Trophoblast cell (in vitro differentiated cells and primary cell): ENCODE results near the gene CHRM1.
A peak's percentile ranks its signal among the peaks of the same experiment; 100 is the strongest.

Experiments
- DNase-seq, 2 donors: peaks; one replicate each; pipeline ENCODE4 v3.0.0-alpha.2; 2016
- H2AFZ ChIP-seq: 2 replicates; pipeline ENCODE4 v1.6.1; 2013; ENCODE audit warnings: low read length, moderate library complexity, mild to moderate bottlenecking; ENCODE audit not compliant: insufficient read depth, poor library complexity
- H2AK5ac ChIP-seq: 2 replicates; pipeline ENCODE4 v1.6.1; 2013; ENCODE audit warnings: mild to moderate bottlenecking, low read length
- H2BK120ac ChIP-seq: 2 replicates; pipeline ENCODE4 v1.6.1; 2013; ENCODE audit warnings: low read length, mild to moderate bottlenecking, moderate library complexity; ENCODE audit not compliant: insufficient read depth, poor library complexity
- H2BK12ac ChIP-seq: 2 replicates; pipeline ENCODE4 v1.6.1; 2013; ENCODE audit warnings: mild to moderate bottlenecking, low read length, moderate library complexity
- H2BK5ac ChIP-seq: 2 replicates; pipeline ENCODE4 v1.6.1; 2013; ENCODE audit warnings: low read length, low read depth, moderate library complexity, mild to moderate bottlenecking; ENCODE audit not compliant: poor library complexity
- H3K14ac ChIP-seq: 2 replicates; pipeline ENCODE4 v1.6.1; 2013; ENCODE audit warnings: mild to moderate bottlenecking, low read length
- H3K18ac ChIP-seq: 2 replicates; pipeline ENCODE4 v1.6.1; 2013; ENCODE audit warnings: mild to moderate bottlenecking, low read length
- H3K23ac ChIP-seq: 2 replicates; pipeline ENCODE4 v1.6.1; 2013; ENCODE audit warnings: low read length
- H3K27ac ChIP-seq: 2 replicates; pipeline ENCODE4 v1.5.1; 2013; ENCODE audit warnings: low read depth, mild to moderate bottlenecking, inconsistent platforms, low read length, moderate library complexity
- H3K27me3 ChIP-seq: 2 replicates; pipeline ENCODE4 v1.6.1; 2013; ENCODE audit warnings: inconsistent platforms, mild to moderate bottlenecking, low read length, moderate library complexity; ENCODE audit not compliant: insufficient read depth
- H3K36me3 ChIP-seq, 2 experiments: 1 replicate in 1 of 2; 2 replicates in 1 of 2; pipeline ENCODE4 v1.6.1; 2013; ENCODE audit warnings: low read length in 2 of 2, mild to moderate bottlenecking in 2 of 2, moderate library complexity in 1 of 2; ENCODE audit not compliant: insufficient read depth in 2 of 2, control insufficient read depth in 1 of 2
- H3K4ac ChIP-seq: 2 replicates; pipeline ENCODE4 v1.6.1; 2013; ENCODE audit warnings: low read depth, mild to moderate bottlenecking, low read length, moderate library complexity
- H3K4me1 ChIP-seq, 2 experiments: 1 replicate in 1 of 2; 2 replicates in 1 of 2; pipeline ENCODE4 v1.6.1; 2013; ENCODE audit warnings: low read length in 2 of 2, mild to moderate bottlenecking in 2 of 2, moderate library complexity in 1 of 2; ENCODE audit not compliant: insufficient read depth in 2 of 2, control insufficient read depth in 1 of 2
- H3K4me2 ChIP-seq: 2 replicates; pipeline ENCODE4 v1.6.1; 2013; ENCODE audit warnings: inconsistent platforms, mild to moderate bottlenecking, low read length, moderate library complexity
- H3K4me3 ChIP-seq: 2 replicates; pipeline ENCODE4 v1.5.1; 2013; ENCODE audit warnings: mild to moderate bottlenecking, low read depth, low read length, inconsistent platforms
- H3K79me1 ChIP-seq: one replicate; pipeline ENCODE4 v1.6.1; 2013; ENCODE audit warnings: low read length
- H3K79me2 ChIP-seq: 2 replicates; pipeline ENCODE4 v1.6.1; 2013; ENCODE audit warnings: low read length, mild to moderate bottlenecking; ENCODE audit not compliant: control insufficient read depth, insufficient read depth, poor library complexity
- H3K9ac ChIP-seq: 2 replicates; pipeline ENCODE4 v1.6.1; 2013; ENCODE audit warnings: mild to moderate bottlenecking, low read length
- H3K9me3 ChIP-seq: 2 replicates; pipeline ENCODE4 v1.6.1; 2013; ENCODE audit warnings: low read depth, mild to moderate bottlenecking, control low read depth, inconsistent platforms, low read length; ENCODE audit not compliant: insufficient read depth
- H4K12ac ChIP-seq: 2 replicates; pipeline ENCODE4 v1.6.1; 2013; ENCODE audit warnings: low read depth, mild to moderate bottlenecking, low read length, moderate library complexity
- H4K8ac ChIP-seq: 2 replicates; pipeline ENCODE4 v1.6.1; 2013; ENCODE audit warnings: low read depth, mild to moderate bottlenecking, low read length, moderate library complexity
- H4K91ac ChIP-seq: one replicate; pipeline ENCODE4 v1.6.1; 2013; ENCODE audit warnings: low read depth, mild to moderate bottlenecking, low read length, moderate library complexity
- WGBS: extraction: QIAGEN DNeasy Blood & Tissue Kit; methylation state at CpG from one replicate; pipeline ENCODE4 v1.1.7; 2013; ENCODE audit warnings: missing lambda C conversion rate; ENCODE audit not compliant: insufficient read length, insufficient coverage; ENCODE audit errors: extremely low coverage; 5-methylcytosine and 5-hydroxymethylcytosine counted together

CHRM1 gene

DNA sequence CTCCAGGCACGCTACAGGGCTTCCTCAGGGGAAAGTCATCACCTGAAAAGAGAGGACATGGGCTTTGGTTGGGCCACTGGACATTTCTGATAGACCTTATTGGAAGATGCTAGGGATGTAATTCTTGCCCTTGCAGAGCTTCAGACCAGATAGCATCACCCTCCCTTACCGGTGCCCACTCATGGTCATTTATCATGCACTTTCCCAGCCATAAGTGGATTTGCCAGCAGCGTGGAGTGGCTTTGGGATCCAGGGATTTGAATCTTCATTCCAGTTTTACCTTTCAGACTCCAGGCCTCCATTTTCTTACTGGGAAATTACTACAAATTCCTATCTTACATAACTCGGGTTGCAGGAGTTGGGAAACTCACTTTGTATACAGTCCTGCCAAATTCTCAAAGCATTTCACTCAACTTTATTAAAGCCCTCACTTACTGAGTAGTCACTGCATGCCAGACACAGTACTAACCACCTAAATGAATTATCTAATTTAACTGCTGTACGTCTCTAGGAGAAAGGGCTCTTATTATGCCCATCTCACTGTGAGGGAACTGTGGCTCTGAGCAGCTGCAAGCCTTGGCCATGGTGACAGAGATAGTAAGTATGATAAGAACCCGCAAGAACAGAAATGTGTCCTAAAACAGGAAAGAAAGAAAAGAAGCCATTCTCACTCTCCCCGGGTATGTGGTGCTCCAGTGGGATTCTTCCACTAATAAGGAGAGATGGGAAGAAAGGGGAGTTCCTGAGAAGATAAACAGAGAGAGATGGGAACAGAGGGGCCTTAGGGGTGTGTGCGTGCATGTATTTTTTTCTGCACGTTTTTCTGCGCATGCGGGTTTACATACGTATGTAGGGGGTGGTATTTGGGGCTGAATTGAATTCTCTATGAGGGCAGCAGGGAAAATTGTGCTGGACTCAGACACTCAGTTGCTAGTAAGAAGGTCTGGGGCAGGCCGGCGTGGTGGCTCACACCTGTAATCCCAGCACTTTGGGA lies 9.7 kb downstream of the CHRM1 start:
- peak in 1 of 2 donors; percentile 69 for DNase-seq
- Histone ChIP-seq H3K27ac (no peak overlapping the region), H4K12ac (no peak overlapping the region), H3K4me3 (no peak overlapping the region), H2BK12ac (no peak overlapping the region), H2AK5ac (no peak overlapping the region), H4K91ac (no peak overlapping the region), H4K8ac (no peak overlapping the region), H3K9ac (no peak overlapping the region), H3K23ac (no peak overlapping the region), H3K36me3 (no peaks in the 10 kb centered on the region), H2AFZ (no peak overlapping the region), H3K18ac (no peak overlapping the region), H3K79me1 (peaks cover 11% of the 10 kb centered on the region), H3K9me3 (peaks cover 4% of the 10 kb centered on the region), H3K4ac (no peak overlapping the region), H3K4me2 (no peak overlapping the region), H2BK5ac (no peak overlapping the region), H3K14ac (no peak overlapping the region), H3K27me3 (no peaks in the 10 kb centered on the region), H2BK120ac (no peak overlapping the region), H3K4me1 (peaks cover 15 to 19% of the 10 kb centered on the region in 2 experiments), H3K79me2 (peaks cover 2% of the 10 kb centered on the region)
- no CpG with 5 or more reads among the region's 14 CpGs for WGBS

DNA sequence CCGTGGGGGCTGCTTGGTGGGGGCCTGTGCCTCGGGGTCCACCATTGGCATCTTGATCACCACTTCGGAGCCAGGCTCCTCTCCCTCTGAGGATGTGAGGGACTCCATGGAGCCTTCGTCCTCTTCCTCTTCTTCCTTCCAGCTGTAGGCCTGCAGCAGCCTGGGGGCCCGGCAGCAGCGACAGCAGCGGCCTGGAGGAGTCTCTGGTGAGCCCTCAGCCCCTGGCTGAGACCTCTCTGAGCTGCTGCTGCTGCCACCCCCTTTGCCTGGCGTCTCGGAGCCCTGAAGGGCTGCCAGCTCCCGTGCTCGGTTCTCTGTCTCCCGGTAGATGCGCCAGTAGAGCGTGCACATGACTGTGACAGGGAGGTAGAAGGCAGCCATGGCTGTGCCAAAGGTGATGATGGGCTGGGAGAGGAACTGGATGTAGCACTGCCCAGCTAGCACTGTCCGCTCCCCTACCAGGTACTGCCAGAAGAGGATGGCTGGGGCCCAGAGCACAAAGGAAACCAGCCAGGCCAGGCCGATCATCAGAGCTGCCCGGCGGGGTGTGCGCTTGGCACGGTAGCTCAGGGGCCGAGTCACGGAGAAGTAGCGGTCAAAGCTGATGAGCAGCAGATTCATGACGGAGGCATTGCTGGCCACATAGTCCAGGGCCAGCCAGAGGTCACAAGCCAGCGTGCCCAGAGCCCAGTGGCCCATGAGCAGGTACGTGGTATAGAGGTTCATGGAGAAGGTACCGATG lies 10.9 kb downstream of the CHRM1 start:
- DNase-seq: no peak
- Histone ChIP-seq H4K91ac (peak overlapping the region; percentile 20), H2BK120ac (no peak overlapping the region), H3K4me2 (no peak overlapping the region), H4K8ac (peak overlapping the region; percentile 6), H3K14ac (no peak overlapping the region), H3K9ac (no peak overlapping the region), H3K79me1 (peaks cover 11% of the 10 kb centered on the region), H3K9me3 (peaks cover 4% of the 10 kb centered on the region), H3K23ac (no peak overlapping the region), H3K27ac (no peak overlapping the region), H3K36me3 (no peaks in the 10 kb centered on the region), H3K79me2 (peaks cover 2% of the 10 kb centered on the region), H4K12ac (no peak overlapping the region), H2AFZ (no peak overlapping the region), H3K18ac (no peak overlapping the region), H3K4ac (no peak overlapping the region), H3K4me1 (peaks cover 15 to 19% of the 10 kb centered on the region in 2 experiments), H2AK5ac (peak overlapping the region; percentile 48), H3K27me3 (no peaks in the 10 kb centered on the region), H2BK5ac (no peak overlapping the region), H3K4me3 (no peak overlapping the region), H2BK12ac (peak overlapping the region; percentile 15)
- no CpG with 5 or more reads among the region's 27 CpGs for WGBS

DNA sequence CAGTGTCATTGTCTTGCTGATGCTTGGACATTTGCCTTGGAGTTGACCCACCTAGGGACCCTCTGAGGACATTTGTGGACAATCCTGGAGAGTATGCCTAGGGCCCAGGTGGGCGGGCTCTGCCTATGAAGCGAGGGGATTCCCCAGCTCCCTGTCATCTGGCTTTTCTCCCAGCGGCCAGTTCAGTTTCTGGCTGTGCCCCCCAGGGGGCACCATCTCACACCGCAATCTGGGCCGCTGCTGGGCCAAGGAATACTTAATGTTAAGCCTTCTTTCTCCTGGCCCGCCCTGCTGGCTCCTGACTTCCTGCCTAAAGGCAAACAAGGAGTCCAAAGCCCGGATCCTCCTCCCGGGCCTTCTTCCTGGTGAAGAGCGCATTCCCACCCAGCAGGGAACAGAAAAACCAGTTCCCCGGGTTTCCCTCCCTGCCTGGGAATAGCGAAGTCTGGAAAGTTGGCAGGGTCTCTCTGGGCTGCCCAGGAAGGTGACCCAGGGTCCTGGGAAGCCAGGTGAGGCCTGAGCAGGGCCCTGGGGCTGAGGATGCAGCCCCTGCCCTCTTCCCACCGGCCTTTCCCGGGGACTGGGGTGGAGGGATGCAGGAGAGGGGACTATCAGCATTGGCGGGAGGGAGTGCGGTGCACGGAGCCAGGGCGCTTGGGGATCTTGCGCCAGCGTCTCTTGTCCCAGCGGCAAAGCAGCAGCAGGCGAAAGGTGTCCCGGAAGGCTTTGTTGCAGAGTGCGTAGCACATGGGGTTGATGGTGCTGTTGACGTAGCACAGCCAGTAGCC lies 11.9 kb downstream of the CHRM1 start:
- Histone ChIP-seq H2AFZ (peak overlapping the region; percentile 58), H4K91ac (peak overlapping the region; percentile 67), H3K4me3 (no peak overlapping the region), H4K12ac (peak overlapping the region; percentile 23), H3K79me2 (no peaks in the 10 kb centered on the region), H3K23ac (no peak overlapping the region), H2BK120ac (peak overlapping the region; percentile 69), H2BK12ac (peak overlapping the region; percentile 21), H3K9ac (no peak overlapping the region), H3K4ac (peak overlapping the region; percentile 29), H3K4me2 (peak overlapping the region; percentile 30), H3K14ac (peak overlapping the region; percentile 37), H3K18ac (peak overlapping the region; percentile 75), H3K27ac (peak overlapping the region; percentile 51), H2BK5ac (peak overlapping the region; percentile 0), H3K36me3 (no peaks in the 10 kb centered on the region), H3K27me3 (no peaks in the 10 kb centered on the region), H3K79me1 (peaks cover 11% of the 10 kb centered on the region), H3K4me1 (peaks cover 15 to 19% of the 10 kb centered on the region in 2 experiments), H3K9me3 (peaks cover 4% of the 10 kb centered on the region), H2AK5ac (peak overlapping the region; percentile 7), H4K8ac (peak overlapping the region; percentile 80)
- DNase-seq: peak; percentile 96 to 97
- WGBS: no CpG with 5 or more reads among the region's 24 CpGs
